Endothelial cell of umbilical vein (primary cell): Measurements from ENCODE around the gene ITPR2.

Source experiments
- CTCF ChIP-seq, 2 donors: IDR thresholded peaks; 1 replicate in 1 of 2; 2 replicates in 1 of 2; pipeline ENCODE4 v1.5.1; 2011; ENCODE audit warnings: low read length in 2 of 2, mild to moderate bottlenecking in 2 of 2, moderate library complexity in 2 of 2, control low read depth in 1 of 2, inconsistent platforms in 1 of 2, low read depth in 1 of 2; ENCODE audit not compliant: insufficient read depth in 1 of 2; ENCODE audit errors: extremely low read depth in 1 of 2
- EZH2 ChIP-seq: IDR thresholded peaks from 2 replicates; pipeline ENCODE4 v1.6.1; 2012; ENCODE audit warnings: borderline replicate concordance, low read depth, mild to moderate bottlenecking, moderate library complexity, low read length, inconsistent platforms; ENCODE audit not compliant: severe bottlenecking
- JUN ChIP-seq: IDR thresholded peaks from 2 replicates; pipeline ENCODE4 v1.6.1; 2011; ENCODE audit warnings: borderline replicate concordance, low read depth; ENCODE audit not compliant: insufficient read length, insufficient read depth
- MAX ChIP-seq: IDR thresholded peaks from 2 replicates; pipeline ENCODE4 v1.6.1; 2011; ENCODE audit not compliant: insufficient read depth, insufficient read length
- POLR2A ChIP-seq: IDR thresholded peaks from 2 replicates; pipeline ENCODE4 v1.6.1; 2012; ENCODE audit warnings: low read depth, mild to moderate bottlenecking, control low read depth, low read length
- POLR2AphosphoS5 ChIP-seq: IDR thresholded peaks from 2 replicates; pipeline ENCODE4 v1.6.1; 2012; ENCODE audit warnings: low read depth, mild to moderate bottlenecking, control low read depth, low read length, moderate library complexity; ENCODE audit not compliant: insufficient read depth

GRCh38 chr12:26434299-26435068 is 398.5 kb downstream of the ITPR2 start:
- TF ChIP-seq CTCF (IDR thresholded peaks at IDR 0.05; ENCODE audit: extremely low read depth in 1 of 2, insufficient read depth in 1 of 2, low read depth in 1 of 2, low read length in 2 of 2) (peak; percentile 62 to 73), EZH2 (no peak), POLR2AphosphoS5 (no peak), POLR2A (no peak), MAX (no peak), JUN (no peak)
